HG03108 (cell line): ENCODE results near the gene TFB1M.
"Not testable (repeated sequence)": the region's sequence is repeated elsewhere in the genome, so short reads cannot be mapped to it uniquely, and the experiment has no call there.

Experiments
- ATAC-seq: cut with Tn5 transposase; IDR thresholded peaks from one replicate; pipeline ENCODE4 v1.9.1; 2021; ENCODE audit warnings: moderate library complexity; ENCODE audit not compliant: unreplicated experiment

TFB1M gene

GRCh38 chr6:155314092-155314772, at the start of gene TFB1M:
Gene TFB1M, minus strand, starts transcription at chr6:155314484. Its CDS starts 56 bp downstream, at chr6:155314428.
- ATAC-seq, result peak; percentile 96

- ATAC-seq, result not testable (repeated sequence)
Measured at GRCh38 chr6:155364021-155364420, 49.7 kb upstream of the TFB1M start.

DNA sequence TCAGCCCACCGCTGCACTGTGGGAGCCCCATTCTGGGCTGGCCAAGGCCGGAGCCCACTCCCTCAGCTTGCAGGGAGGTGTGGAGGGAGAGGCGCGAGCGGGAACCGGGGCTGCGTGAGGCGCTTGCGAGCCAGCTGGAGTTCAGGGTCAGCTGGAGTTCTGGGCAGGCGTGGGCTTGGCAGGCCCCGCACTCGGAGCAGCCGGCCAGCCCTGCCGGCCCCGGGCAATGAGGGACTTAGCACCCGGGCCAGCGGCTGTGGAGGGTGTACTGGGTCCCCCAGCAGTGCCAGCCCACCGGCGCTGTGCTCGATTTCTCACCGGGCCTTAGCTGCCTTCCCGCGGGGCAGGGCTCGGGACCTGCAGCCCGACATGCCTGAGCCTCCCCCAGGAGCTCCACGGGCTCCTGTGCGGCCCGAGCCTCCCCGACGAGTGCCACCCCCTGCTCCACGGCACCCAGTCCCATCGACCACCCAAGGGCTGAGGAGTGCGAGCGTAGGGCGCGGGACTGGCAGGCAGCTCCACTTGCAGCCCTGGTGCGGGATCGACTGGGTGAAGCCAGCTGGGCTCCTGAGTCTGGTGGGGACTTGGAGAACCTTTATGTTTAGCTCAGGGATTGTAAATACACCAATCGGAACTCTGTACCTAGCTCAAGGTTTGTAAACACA, 48.8 kb upstream of the TFB1M start:
- ATAC-seq, result not testable (repeated sequence)

GRCh38 chr6:155354167-155354566, 39.9 kb upstream of the TFB1M start:
- no peak for ATAC-seq

DNA sequence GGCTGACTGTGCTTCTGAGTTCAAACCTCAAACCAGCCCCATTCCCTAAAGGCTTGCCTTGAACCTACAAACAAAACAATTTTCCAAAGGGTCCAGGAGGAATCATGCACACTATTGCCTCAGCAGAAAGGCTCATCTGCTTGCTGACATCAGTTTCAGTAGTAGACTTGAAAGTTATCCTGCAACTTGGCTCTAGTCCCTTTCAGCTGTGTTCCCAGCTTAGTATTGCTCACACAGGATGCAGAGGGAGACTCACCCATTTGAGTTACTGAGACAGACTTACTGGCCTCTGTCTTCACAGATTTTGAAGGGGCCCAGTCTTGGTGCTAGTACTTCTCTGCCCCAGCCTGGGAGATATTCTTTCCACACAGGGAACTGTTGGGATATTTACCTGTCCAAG, 38.5 kb upstream of the TFB1M start:
- no peak for ATAC-seq

GRCh38 chr6:155352130-155352420, 37.8 kb upstream of the TFB1M start:
- ATAC-seq, result no peak

GRCh38 chr6:155351273-155352129, 37.2 kb upstream of the TFB1M start:
- peak; percentile 99 for ATAC-seq

DNA sequence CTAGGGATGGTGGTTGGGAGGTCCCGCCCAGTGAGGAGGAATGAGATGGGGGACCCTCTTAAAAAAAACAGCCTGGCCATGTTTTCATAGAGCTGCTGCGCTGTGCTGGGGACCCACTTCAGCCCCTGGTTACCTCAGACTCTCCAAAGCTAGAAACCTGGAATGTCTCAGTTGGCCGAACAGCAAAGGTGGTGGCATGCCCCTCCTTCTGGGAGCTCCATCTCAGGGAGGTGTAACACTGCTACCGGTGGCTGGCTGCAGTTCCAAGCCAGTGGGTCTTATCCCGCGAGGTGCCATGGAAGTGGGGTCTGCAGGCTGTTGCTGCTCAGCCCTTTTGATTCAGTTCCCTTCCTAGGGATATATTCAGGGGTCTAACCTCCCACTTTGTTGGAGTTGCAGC, 35.7 kb upstream of the TFB1M start:
- no peak for ATAC-seq

- ATAC-seq, result no peak
Measured at GRCh38 chr6:155349129-155349528, 34.8 kb upstream of the TFB1M start.

GRCh38 chr6:155347800-155348199, 33.5 kb upstream of the TFB1M start:
- no peak for ATAC-seq

- ATAC-seq, result no peak
Measured at GRCh38 chr6:155346957-155347356, 32.7 kb upstream of the TFB1M start.

DNA sequence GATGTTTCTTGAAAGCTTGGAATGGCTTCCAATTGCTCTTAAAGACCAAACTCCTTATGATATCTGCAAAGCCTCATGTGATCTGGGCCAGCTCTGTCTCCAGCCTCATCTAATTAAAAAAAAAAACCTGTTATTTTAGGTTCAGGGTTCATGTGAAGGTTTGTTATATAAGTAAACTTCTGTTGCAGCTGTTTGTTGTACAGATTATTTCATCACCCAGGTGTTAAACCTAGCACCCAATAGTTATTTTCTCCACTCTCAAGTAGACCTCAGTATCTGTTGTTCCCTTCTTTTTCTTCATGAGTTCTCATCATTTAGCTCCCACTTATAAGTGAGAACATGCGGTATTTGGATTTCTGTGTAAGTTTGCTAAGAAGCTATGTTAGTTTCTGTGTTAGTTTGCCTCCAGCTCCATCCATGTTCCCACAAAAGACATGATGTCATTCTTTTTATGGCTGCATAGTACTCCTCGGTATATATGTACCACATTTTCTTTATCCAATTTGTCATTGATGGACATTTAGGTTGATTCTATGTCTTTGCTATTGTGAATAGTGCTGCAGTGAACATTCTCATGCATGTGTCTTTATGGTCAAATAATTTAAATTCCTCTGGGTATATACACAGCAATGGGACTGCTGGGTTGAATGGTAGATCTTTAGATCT, 30.2 kb upstream of the TFB1M start:
- ATAC-seq, result no peak

DNA sequence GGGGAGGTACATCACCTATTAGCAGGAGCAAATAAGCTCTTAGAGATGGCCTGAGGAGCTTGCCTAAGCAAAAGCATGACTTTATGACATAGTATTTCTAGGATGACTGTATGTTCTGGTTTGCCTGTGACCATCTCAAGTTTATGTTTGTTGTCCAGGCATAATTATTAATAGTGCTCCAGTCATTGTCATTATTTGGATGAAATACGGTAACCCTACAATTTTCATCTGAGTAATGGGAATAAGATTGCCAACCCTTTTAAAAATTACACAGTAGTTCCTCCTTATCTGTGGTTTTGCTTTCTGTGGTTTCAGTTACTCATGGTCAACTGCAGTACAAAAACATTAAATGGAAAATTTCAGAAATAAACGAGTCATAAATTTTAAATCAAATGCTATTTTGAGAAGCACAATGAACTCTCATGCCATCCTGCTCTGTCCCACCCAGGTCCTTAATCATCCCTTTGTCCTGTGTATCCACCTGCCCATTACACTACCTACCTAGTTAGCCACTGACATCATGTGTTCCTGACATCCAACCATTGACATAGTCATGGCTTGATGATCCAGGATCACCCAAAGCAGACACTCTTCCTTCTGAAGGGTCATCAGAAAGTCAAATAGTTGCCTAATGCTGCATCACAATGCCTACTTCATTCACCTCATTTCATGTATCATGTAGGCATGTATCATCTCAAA, 27.0 kb upstream of the TFB1M start:
- no peak for ATAC-seq

GRCh38 chr6:155340464-155341129, 26.3 kb upstream of the TFB1M start:
- no peak for ATAC-seq

- ATAC-seq, result not testable (repeated sequence)
Measured at GRCh38 chr6:155339929-155340328, 25.6 kb upstream of the TFB1M start.

- ATAC-seq, result not testable (repeated sequence)
Measured at GRCh38 chr6:155338237-155338636, 24.0 kb upstream of the TFB1M start.

DNA sequence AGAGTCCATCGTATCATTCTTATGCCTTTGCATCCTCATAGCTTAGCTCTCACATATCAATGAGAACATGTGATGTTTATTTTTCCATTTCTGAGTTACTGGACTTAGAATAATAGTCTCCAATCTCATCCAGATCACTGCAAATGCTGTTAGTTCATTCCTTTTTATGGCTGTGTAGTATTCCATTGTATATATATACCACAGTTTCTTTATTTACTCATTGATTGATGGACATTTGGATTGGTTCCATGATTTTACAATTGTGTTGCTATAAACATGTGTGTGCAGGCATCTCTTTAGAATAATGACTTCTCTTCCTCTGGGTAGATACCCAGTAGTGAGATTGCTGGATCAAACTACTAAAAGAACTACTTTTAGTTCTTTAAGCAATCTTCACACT, 21.0 kb upstream of the TFB1M start:
- ATAC-seq, result no peak

- not testable (repeated sequence) for ATAC-seq
Measured at GRCh38 chr6:155334073-155334472, 19.8 kb upstream of the TFB1M start.

- ATAC-seq, result peak; percentile 95
Measured at GRCh38 chr6:155333414-155333813, 19.1 kb upstream of the TFB1M start.

DNA sequence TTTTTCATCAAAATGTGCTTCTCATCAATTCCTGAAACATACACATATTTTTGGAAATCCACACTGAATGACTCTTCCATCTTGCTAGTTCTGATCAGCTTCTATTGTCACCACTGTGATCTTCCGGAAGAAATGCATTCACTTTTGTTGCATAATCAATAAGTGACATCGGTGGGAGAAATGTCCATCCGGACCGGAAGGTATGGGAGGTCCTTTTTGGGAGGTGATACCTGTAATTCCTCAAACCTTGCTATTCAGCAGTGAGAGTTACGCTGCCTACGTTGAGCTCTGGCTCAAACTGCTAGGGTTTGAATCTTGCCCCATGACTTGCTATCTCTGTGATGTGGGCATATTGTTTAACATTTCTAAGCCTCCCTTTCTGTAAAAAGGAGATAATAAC, 16.6 kb upstream of the TFB1M start:
- ATAC-seq, result no peak
